ENCODE measurements around the gene AGTRAP. TPM values are rescaled to one million over a fixed set of nuclear protein-coding genes. Genes with fewer than 3 reads are reported as not detected.

Gene AGTRAP
- total and polyA plus RNA-seq, 2 donors (not counting 3 experiments of a cell fraction or from before 2014, with no cell fraction given), result 41.6 to 101 TPM

GRCh38 chr1:11740258-11741192 lies 4.6 kb downstream of the AGTRAP start:
- BruUV-seq (replicated peaks), result no TSS peak
- DNase-seq (ENCODE audit: low read depth, low spot score), result no peak
- TF ChIP-seq FOS (IDR thresholded peaks at IDR 0.05; ENCODE audit: borderline replicate concordance, insufficient read depth, low read length) (no peak), JUN (IDR thresholded peaks at IDR 0.05; ENCODE audit: borderline replicate concordance, insufficient read depth, insufficient read length, low read depth) (no peak), MYC (IDR thresholded peaks at IDR 0.05; ENCODE audit: low read depth, low read length) (no peak), MAX (IDR thresholded peaks at IDR 0.05; ENCODE audit: insufficient read depth, insufficient read length) (no peak), EZH2 (IDR thresholded peaks at IDR 0.05; ENCODE audit: borderline replicate concordance, low read depth, low read length, severe bottlenecking) (no peak), CTCF (IDR thresholded peaks at IDR 0.05; ENCODE audit: extremely low read depth in 1 of 2, insufficient read depth in 1 of 2, low read depth in 1 of 2, low read length in 2 of 2) (no peak), GATA2 (IDR thresholded peaks at IDR 0.05; ENCODE audit: insufficient read depth, insufficient read length, low read depth, low read length) (peak; percentile 60), POLR2AphosphoS5 (IDR thresholded peaks at IDR 0.05; ENCODE audit: insufficient read depth, low read depth, low read length) (no peak), POLR2A (IDR thresholded peaks at IDR 0.05; ENCODE audit: low read depth, low read length) (no peak)
- Histone ChIP-seq H3K27ac (ENCODE audit: insufficient read depth, low read depth, low read length) (no peak overlapping the region), H3K9ac (replicated peaks; ENCODE audit: extremely low read depth, insufficient read depth, low read length) (no peak overlapping the region), H3K4me2 (ENCODE audit: insufficient read depth, low read length) (no peak overlapping the region), H3K27me3 (ENCODE audit: control insufficient read depth in 2 of 2, insufficient read depth in 2 of 2, low read length in 2 of 2) (no peaks in the 10 kb centered on the region), H3K9me1 (replicated peaks; ENCODE audit: control insufficient read depth, extremely low read depth, insufficient read depth, low read length) (no peaks in the 10 kb centered on the region), H4K20me1 (replicated peaks; ENCODE audit: control insufficient read depth, extremely low read depth, insufficient read depth, low read length) (no peaks in the 10 kb centered on the region), H3K9me3 (replicated peaks; ENCODE audit: control insufficient read depth, insufficient read depth, low read length) (no peaks in the 10 kb centered on the region), H3K4me1 (ENCODE audit: control insufficient read depth, extremely low read depth, insufficient read depth, low read length) (peaks cover 6% of the 10 kb centered on the region), H2AFZ (ENCODE audit: low read depth, low read length) (no peak overlapping the region), H3K79me2 (ENCODE audit: control insufficient read depth, insufficient read depth, low read length) (no peaks in the 10 kb centered on the region), H3K4me3 (replicated peaks in 1 of 3; ENCODE audit: insufficient read depth in 1 of 3, low read depth in 1 of 3, low read length in 3 of 3) (no peak overlapping the region), H3K36me3 (ENCODE audit: control insufficient read depth in 2 of 2, extremely low read depth in 1 of 2, insufficient read depth in 2 of 2, low read length in 2 of 2) (no peaks in the 10 kb centered on the region)
- CTCF ChIA-PET, result interaction anchor here (1.1 kb wide), 1 partner anchor 76 kb away, joined by 4 read pairs; the partner anchor contains the start of gene FBXO6
- no peak for FAIRE-seq
- dilution Hi-C loops (cut with MboI; ENCODE audit: extremely low pct_ligation_motif_present, low sequenced_read_pairs), result no loop called here
- POLR2A ChIA-PET, result no interaction called here
- intact Hi-C loops (cut with micrococcal nuclease), result no loop called here
